Liver (tissue), 2 donors: ENCODE results near the gene ERMN.

Experiments used
- CTCF ChIP-seq: fragments of 150-350 bp; IDR thresholded peaks from 2 replicates; pipeline ENCODE4 v1.5.1; 2017; ENCODE audit warnings: improper control_type of control experiment, low read depth, low read length; ENCODE audit not compliant: missing input control
- MAX ChIP-seq: IDR thresholded peaks from 2 replicates; pipeline ENCODE4 v1.6.1; 2016; ENCODE audit warnings: antibody characterized with exemption
- YY1 ChIP-seq: IDR thresholded peaks from 2 replicates; pipeline ENCODE4 v1.6.1; 2016; ENCODE audit warnings: antibody characterized with exemption, mild to moderate bottlenecking
- donor health status: healthy.

- TF ChIP-seq CTCF (no peak), YY1 (no peak), MAX (no peak)
Observed at GRCh38 chr2:157363612-157364101, 38.0 kb upstream of the ERMN start.
